ENCODE measurements around the gene CTDSP1. TPM values are rescaled to one million over a fixed set of nuclear protein-coding genes. Genes with fewer than 3 reads are reported as not detected.

The CTDSP1 gene
- total RNA-seq, 1 donor from 2014 or later = 41.8 TPM

DNA sequence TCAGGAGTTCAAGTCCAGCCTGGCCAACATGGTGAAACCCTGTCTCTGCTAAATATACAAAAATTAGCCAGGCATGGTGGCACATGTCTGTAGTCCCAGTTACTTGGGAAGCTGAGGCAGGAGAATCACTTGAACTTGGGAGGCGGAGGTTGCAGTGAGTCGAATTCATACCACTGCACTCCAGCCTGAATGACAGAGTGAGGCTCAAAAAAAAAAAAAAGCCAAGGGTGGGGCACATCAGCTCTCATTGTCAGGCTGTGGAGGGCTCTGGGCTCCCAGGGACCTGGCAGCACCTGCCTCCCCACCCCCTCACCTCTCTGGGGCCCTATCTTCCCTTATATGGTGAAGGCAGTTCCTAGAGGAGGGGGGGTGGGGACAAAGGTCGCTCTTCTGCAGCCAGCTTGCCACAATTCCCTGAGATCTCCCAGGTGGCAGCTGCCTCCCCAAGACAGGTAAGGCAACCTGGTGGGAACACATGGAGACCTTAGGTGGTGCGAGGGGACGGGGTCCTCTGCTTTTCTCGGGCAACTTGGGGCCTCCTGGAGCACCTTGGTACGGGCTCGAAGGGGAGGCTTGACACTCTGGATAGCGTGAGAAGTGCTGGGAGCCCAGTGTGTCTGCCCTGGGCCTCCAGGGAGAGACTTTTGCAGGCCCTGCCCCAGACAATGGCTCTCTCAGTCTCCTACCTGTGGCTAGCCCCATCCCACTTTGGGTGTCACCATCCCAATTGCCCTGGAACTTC, 19.2 kb downstream of the CTDSP1 start, which contains the start of gene VIL1:
VIL1 (plus strand) TSS at position 407 of the 742 bp plus-strand sequence. CDS start 4,656 bp downstream, outside the sequence.
- no peak for TF ChIP-seq EZH2 (IDR thresholded peaks at IDR 0.05; ENCODE audit: insufficient read depth, low read length)
- TF ChIP-seq, protein P1, sequence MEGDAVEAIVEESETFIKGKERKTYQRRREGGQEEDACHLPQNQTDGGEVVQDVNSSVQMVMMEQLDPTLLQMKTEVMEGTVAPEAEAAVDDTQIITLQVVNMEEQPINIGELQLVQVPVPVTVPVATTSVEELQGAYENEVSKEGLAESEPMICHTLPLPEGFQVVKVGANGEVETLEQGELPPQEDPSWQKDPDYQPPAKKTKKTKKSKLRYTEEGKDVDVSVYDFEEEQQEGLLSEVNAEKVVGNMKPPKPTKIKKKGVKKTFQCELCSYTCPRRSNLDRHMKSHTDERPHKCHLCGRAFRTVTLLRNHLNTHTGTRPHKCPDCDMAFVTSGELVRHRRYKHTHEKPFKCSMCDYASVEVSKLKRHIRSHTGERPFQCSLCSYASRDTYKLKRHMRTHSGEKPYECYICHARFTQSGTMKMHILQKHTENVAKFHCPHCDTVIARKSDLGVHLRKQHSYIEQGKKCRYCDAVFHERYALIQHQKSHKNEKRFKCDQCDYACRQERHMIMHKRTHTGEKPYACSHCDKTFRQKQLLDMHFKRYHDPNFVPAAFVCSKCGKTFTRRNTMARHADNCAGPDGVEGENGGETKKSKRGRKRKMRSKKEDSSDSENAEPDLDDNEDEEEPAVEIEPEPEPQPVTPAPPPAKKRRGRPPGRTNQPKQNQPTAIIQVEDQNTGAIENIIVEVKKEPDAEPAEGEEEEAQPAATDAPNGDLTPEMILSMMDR (IDR thresholded peaks at IDR 0.05; ENCODE audit: insufficient read depth, low read depth, low read length) = no peak
- Histone ChIP-seq H3K4me2 (ENCODE audit: low read length) (no peak within 1 kb of the TSS), H3K4me3 (ENCODE audit: insufficient read depth, low read depth, low read length) (no peak within 1 kb of the TSS), H4K20me1 (ENCODE audit: insufficient read depth, low read length) (no peaks in the 10 kb centered on the region), H3K4me1 (ENCODE audit: insufficient read depth, low read length) (no peaks in the 10 kb centered on the region), H3K27me3 (ENCODE audit: insufficient read depth, low read length) (no peaks in the 10 kb centered on the region), H3K79me2 (ENCODE audit: insufficient read depth, low read length) (no peaks in the 10 kb centered on the region), H3K9ac (ENCODE audit: low read length) (no peak within 1 kb of the TSS), H3K36me3 (ENCODE audit: insufficient read depth, low read length) (no peaks in the 10 kb centered on the region), H3K27ac (ENCODE audit: low read depth, low read length) (no peak within 1 kb of the TSS), H3K9me3 (ENCODE audit: insufficient read depth, low read depth, low read length) (no peaks in the 10 kb centered on the region), H2AFZ (ENCODE audit: low read depth, low read length) (no peak within 1 kb of the TSS)
- Mint-ChIP-seq H3K27ac (ENCODE audit: unreplicated experiment) (no peak within 1 kb of the TSS), H3K9me3 (ENCODE audit: unreplicated experiment) (no peaks in the 10 kb centered on the region), H3K4me3 (ENCODE audit: unreplicated experiment) (no peak within 1 kb of the TSS), H3K4me1 (ENCODE audit: low read depth, unreplicated experiment) (no peaks in the 10 kb centered on the region), H3K36me3 (ENCODE audit: low read depth, unreplicated experiment) (peaks cover 2% of the 10 kb centered on the region), H3K27me3 (ENCODE audit: low read depth, unreplicated experiment) (peaks cover 12% of the 10 kb centered on the region)
- FAIRE-seq = no peak
- DNase-seq (ENCODE audit: low read depth) = no peak

GRCh38 chr2:218419630-218420216, 20.1 kb downstream of the CTDSP1 start:
- no peak overlapping the region for H3K27ac Mint-ChIP-seq (ENCODE audit: unreplicated experiment)

More at GRCh38 chr2:218419630-218420216, 20.1 kb downstream of the CTDSP1 start:
- Histone ChIP-seq H3K9ac (ENCODE audit: low read length) (no peak overlapping the region), H3K27me3 (ENCODE audit: insufficient read depth, low read length) (no peaks in the 10 kb centered on the region), H3K4me3 (ENCODE audit: insufficient read depth, low read depth, low read length) (no peak overlapping the region), H3K79me2 (ENCODE audit: insufficient read depth, low read length) (no peaks in the 10 kb centered on the region), H3K9me3 (ENCODE audit: insufficient read depth, low read depth, low read length) (no peaks in the 10 kb centered on the region), H3K36me3 (ENCODE audit: insufficient read depth, low read length) (no peaks in the 10 kb centered on the region), H4K20me1 (ENCODE audit: insufficient read depth, low read length) (no peaks in the 10 kb centered on the region), H3K27ac (ENCODE audit: low read depth, low read length) (no peak overlapping the region), H3K4me2 (ENCODE audit: low read length) (no peak overlapping the region), H3K4me1 (ENCODE audit: insufficient read depth, low read length) (no peaks in the 10 kb centered on the region), H2AFZ (ENCODE audit: low read depth, low read length) (no peak overlapping the region)
- DNase-seq (ENCODE audit: low read depth) (no peak), FAIRE-seq (no peak)
- no peaks in the 10 kb centered on the region for H3K9me3 Mint-ChIP-seq (ENCODE audit: unreplicated experiment)
- H3K4me3 Mint-ChIP-seq (ENCODE audit: unreplicated experiment) = no peak overlapping the region
- H3K27me3 Mint-ChIP-seq (ENCODE audit: low read depth, unreplicated experiment) = peaks cover 14% of the 10 kb centered on the region
- no peaks in the 10 kb centered on the region for H3K4me1 Mint-ChIP-seq (ENCODE audit: low read depth, unreplicated experiment)
- TF ChIP-seq, protein P1 (IDR thresholded peaks at IDR 0.05; ENCODE audit: insufficient read depth, low read depth, low read length) = no peak
- TF ChIP-seq EZH2 (IDR thresholded peaks at IDR 0.05; ENCODE audit: insufficient read depth, low read length) = no peak
- H3K36me3 Mint-ChIP-seq (ENCODE audit: low read depth, unreplicated experiment) = peaks cover 2% of the 10 kb centered on the region

Data from astrocyte (in vitro differentiated cells and primary cell).